Ishikawa (cell line): ENCODE data around the gene CLN3.
A peak's percentile ranks its signal among the peaks of the same experiment; 100 is the strongest.

Experiments
- CEBPB ChIP-seq: IDR thresholded peaks from 2 replicates; pipeline ENCODE4 v1.6.1; 2012
- CREB1 ChIP-seq: IDR thresholded peaks from 2 replicates; pipeline ENCODE4 v1.6.1; 2012; ENCODE audit warnings: low read depth
- EGR1 ChIP-seq: IDR thresholded peaks from 2 replicates; pipeline ENCODE4 v1.6.1; 2012
- EP300 ChIP-seq: IDR thresholded peaks from 2 replicates; pipeline ENCODE4 v1.6.1; 2012; ENCODE audit warnings: borderline replicate concordance
- FOXM1 ChIP-seq: IDR thresholded peaks from 2 replicates; pipeline ENCODE4 v1.6.1; 2012; ENCODE audit warnings: low read depth, borderline replicate concordance
- NFIC ChIP-seq: IDR thresholded peaks from 2 replicates; pipeline ENCODE4 v1.6.1; 2012
- RAD21 ChIP-seq: IDR thresholded peaks from 2 replicates; pipeline ENCODE4 v1.6.1; 2012; ENCODE audit warnings: low read depth
- TAF1 ChIP-seq: IDR thresholded peaks from 2 replicates; pipeline ENCODE4 v1.6.1; 2012; ENCODE audit warnings: low read depth, mild to moderate bottlenecking
- TCF12 ChIP-seq: IDR thresholded peaks from 2 replicates; pipeline ENCODE4 v1.6.1; 2012; ENCODE audit warnings: low read depth
- TEAD4 ChIP-seq: IDR thresholded peaks from 2 replicates; pipeline ENCODE4 v1.6.1; 2012
- USF1 ChIP-seq: IDR thresholded peaks from 2 replicates; pipeline ENCODE4 v1.6.1; 2012
- YY1 ChIP-seq: IDR thresholded peaks from 2 replicates; pipeline ENCODE4 v1.6.1; 2012; ENCODE audit warnings: low read depth
- ZBTB7A ChIP-seq: IDR thresholded peaks from 2 replicates; pipeline ENCODE4 v1.6.1; 2012; ENCODE audit warnings: low read depth
- TF ChIP-seq, protein P1 (sequence below): IDR thresholded peaks from 2 replicates; pipeline ENCODE4 v1.6.1; 2012; ENCODE audit warnings: low read depth, mild to moderate bottlenecking
- TF ChIP-seq, protein P2 (sequence below): IDR thresholded peaks from 2 replicates; pipeline ENCODE4 v1.6.1; 2012

The CLN3 gene

GRCh38 chr16:28505489-28506137 is 13.7 kb upstream of the CLN3 start:
- TF ChIP-seq YY1, result no peak
- no peak for TF ChIP-seq ZBTB7A
- TF ChIP-seq NFIC, result no peak
- TF ChIP-seq, protein P1, sequence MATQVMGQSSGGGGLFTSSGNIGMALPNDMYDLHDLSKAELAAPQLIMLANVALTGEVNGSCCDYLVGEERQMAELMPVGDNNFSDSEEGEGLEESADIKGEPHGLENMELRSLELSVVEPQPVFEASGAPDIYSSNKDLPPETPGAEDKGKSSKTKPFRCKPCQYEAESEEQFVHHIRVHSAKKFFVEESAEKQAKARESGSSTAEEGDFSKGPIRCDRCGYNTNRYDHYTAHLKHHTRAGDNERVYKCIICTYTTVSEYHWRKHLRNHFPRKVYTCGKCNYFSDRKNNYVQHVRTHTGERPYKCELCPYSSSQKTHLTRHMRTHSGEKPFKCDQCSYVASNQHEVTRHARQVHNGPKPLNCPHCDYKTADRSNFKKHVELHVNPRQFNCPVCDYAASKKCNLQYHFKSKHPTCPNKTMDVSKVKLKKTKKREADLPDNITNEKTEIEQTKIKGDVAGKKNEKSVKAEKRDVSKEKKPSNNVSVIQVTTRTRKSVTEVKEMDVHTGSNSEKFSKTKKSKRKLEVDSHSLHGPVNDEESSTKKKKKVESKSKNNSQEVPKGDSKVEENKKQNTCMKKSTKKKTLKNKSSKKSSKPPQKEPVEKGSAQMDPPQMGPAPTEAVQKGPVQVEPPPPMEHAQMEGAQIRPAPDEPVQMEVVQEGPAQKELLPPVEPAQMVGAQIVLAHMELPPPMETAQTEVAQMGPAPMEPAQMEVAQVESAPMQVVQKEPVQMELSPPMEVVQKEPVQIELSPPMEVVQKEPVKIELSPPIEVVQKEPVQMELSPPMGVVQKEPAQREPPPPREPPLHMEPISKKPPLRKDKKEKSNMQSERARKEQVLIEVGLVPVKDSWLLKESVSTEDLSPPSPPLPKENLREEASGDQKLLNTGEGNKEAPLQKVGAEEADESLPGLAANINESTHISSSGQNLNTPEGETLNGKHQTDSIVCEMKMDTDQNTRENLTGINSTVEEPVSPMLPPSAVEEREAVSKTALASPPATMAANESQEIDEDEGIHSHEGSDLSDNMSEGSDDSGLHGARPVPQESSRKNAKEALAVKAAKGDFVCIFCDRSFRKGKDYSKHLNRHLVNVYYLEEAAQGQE, result no peak
- no peak for TF ChIP-seq TAF1
- no peak for TF ChIP-seq TEAD4
- TF ChIP-seq EP300, result no peak
- TF ChIP-seq TCF12, result no peak
- TF ChIP-seq, protein P2, sequence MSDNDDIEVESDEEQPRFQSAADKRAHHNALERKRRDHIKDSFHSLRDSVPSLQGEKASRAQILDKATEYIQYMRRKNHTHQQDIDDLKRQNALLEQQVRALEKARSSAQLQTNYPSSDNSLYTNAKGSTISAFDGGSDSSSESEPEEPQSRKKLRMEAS, result no peak
- no peak for TF ChIP-seq USF1
- TF ChIP-seq CEBPB, result no peak
- no peak for TF ChIP-seq CREB1
- no peak for TF ChIP-seq FOXM1
- TF ChIP-seq EGR1, result no peak
- no peak for TF ChIP-seq RAD21

GRCh38 chr16:28504707-28505404 is 13.0 kb upstream of the CLN3 start:
- TF ChIP-seq, protein P2, result peak; percentile 68
- TF ChIP-seq TAF1 (no peak), RAD21 (peak; percentile 21; the same call in 1 of the 2 replicates), TEAD4 (peak; percentile 56), TCF12 (peak; percentile 88), FOXM1 (no peak), EP300 (peak; percentile 59), NFIC (peak; percentile 79), EGR1 (no peak)

DNA sequence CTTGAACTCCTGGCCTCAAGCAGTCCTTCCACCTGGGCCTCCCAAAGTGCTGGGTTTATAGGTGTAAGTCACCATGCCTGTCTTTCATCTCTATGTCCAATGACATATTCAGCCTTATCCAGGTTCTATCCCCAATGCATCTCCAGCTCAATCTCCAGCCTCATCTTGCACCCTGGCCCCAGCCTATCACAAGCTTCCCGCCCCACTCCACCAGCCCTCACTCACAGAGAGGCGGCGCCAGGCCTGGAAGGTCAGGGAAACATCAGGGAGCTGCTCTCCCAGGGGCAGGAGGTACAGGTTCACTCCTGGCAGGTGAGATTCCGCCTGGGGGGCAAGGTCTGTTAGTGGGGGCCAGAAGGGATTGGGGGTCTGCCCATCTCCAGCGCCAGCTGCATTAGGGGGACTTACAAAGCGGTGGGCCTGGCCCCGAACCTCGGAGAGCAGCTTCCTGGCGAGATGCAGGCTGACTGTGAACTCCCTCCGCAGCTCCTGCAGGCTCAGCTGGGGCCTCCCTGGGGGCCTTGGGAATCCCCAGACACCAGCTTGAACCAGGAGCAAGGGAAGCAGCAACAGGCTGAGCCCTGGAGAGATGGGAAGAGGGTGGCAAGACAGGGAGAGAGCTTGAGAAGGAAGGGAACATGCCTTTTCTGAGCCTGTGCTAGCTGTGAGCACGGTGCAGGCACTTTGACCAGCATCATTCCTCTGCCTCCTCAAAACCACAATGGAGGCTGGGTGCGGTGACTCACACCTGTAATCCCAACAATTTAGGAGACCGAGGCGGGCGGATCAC is 11.8 kb upstream of the CLN3 start:
- TF ChIP-seq USF1, result no peak
- no peak for TF ChIP-seq RAD21
- TF ChIP-seq CEBPB, result no peak
- no peak for TF ChIP-seq FOXM1
- TF ChIP-seq TEAD4, result no peak
- TF ChIP-seq EGR1, result no peak

DNA sequence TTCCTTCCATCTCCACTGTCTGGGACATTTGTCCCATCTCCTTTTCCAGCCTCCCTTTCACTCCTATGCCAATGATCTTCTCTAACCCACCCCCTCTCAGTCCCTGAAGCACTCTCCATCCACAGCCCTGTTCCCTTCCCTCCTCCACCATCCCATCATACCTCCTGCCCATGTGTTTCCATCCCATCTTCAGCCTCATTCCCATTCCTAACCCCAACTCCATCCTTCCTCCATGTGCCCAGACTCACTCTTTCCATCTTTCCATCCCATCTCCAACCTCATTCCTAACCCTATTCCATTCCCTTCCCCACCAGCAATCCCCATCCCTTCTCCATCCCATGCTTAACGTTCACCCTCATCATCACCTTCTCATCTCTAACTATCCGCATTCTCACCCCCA is 10.4 kb upstream of the CLN3 start:
- TF ChIP-seq FOXM1, result no peak
- TF ChIP-seq YY1, result no peak
- no peak for TF ChIP-seq CEBPB
- TF ChIP-seq, protein P2, result no peak
- no peak for TF ChIP-seq NFIC
- TF ChIP-seq TCF12, result no peak
- TF ChIP-seq RAD21, result no peak
- TF ChIP-seq TAF1, result no peak
- no peak for TF ChIP-seq TEAD4
- TF ChIP-seq ZBTB7A, result no peak
- no peak for TF ChIP-seq USF1
- TF ChIP-seq, protein P1, result no peak
- TF ChIP-seq CREB1, result no peak
- no peak for TF ChIP-seq EP300
